ENCODE data around the gene AP1S2. TPM values are rescaled to one million over a fixed set of nuclear protein-coding genes. Genes with fewer than 3 reads are reported as not detected.
A peak's percentile ranks its signal among the peaks of the same experiment; 100 is the strongest.

Gene AP1S2
- total RNA-seq, 1 experiment from 2014 or later: 367 TPM

GRCh38 chrX:15856636-15857035 lies 2.0 kb upstream of the AP1S2 start:
- no peak overlapping the region for H3K27ac ChIP-seq (ENCODE audit: insufficient read length, low read depth, low read length)

More at GRCh38 chrX:15856636-15857035, 2.0 kb upstream of the AP1S2 start:
- H3K36me3 Mint-ChIP-seq (ENCODE audit: insufficient read depth in 1 of 3, low read depth in 3 of 3): peaks cover 18 to 29% (median 23%) of the 10 kb centered on the region in 3 experiments
- H4K5ac ChIP-seq (ENCODE audit: insufficient read length, low read depth, low read length): no peak overlapping the region
- H4K91ac ChIP-seq (ENCODE audit: insufficient read length, low read depth, low read length): no peak overlapping the region
- no peak overlapping the region for H2AFZ ChIP-seq (ENCODE audit: low read length)
- no peaks in the 10 kb centered on the region; the same call in 1 of the 2 replicates for H3K4me1 ChIP-seq (ENCODE audit: insufficient read depth, low read length)
- peaks cover 19% of the 10 kb centered on the region for H3K23me2 ChIP-seq (ENCODE audit: insufficient read length, low read depth, low read length, poor library complexity, severe bottlenecking)
- WGBS (ENCODE audit: extremely low coverage, insufficient read length, low lambda C conversion rate): no CpG with 5 or more reads among the region's 1 CpG
- H4K20me1 ChIP-seq (ENCODE audit: control insufficient read depth, insufficient read depth, insufficient read length): no peaks in the 10 kb centered on the region
- no peak overlapping the region for H2BK5ac ChIP-seq (ENCODE audit: insufficient read length, low read length)
- H2BK12ac ChIP-seq (ENCODE audit: insufficient read length, low read depth, low read length): no peak overlapping the region
- no peaks in the 10 kb centered on the region for H3K27me3 ChIP-seq (ENCODE audit: insufficient read depth, low read length)
- no peak overlapping the region for H2BK15ac ChIP-seq (ENCODE audit: low read depth, low read length)
- no peak overlapping the region for H3T11ph ChIP-seq (ENCODE audit: low read length)
- no peak for DNase-seq
- no peaks in the 10 kb centered on the region for H3K27me3 Mint-ChIP-seq (ENCODE audit: low read depth)
- H3K9me3 Mint-ChIP-seq: peaks cover 3 to 5% of the 10 kb centered on the region in 2 experiments; a peak in 3 of 5 replicates
- peak overlapping the region; percentile 30 to 81 (median 69); a peak in 6 of 7 replicates for H3K27ac Mint-ChIP-seq
- peak overlapping the region; percentile 93 for H3K4me3 Mint-ChIP-seq
- no peak overlapping the region for H3K56ac ChIP-seq (ENCODE audit: insufficient read length, low read depth, low read length)
- H3K18ac ChIP-seq (ENCODE audit: insufficient read length, low read depth, low read length): no peak overlapping the region
- no peak overlapping the region for H3K23ac ChIP-seq (ENCODE audit: insufficient read length, low read depth, low read length)
- H3K9ac ChIP-seq (ENCODE audit: extremely low read depth, insufficient read length, low read length): no peak overlapping the region
- peaks cover 20% of the 10 kb centered on the region for H3K79me2 ChIP-seq (ENCODE audit: insufficient read depth, low read length)
- no peaks in the 10 kb centered on the region for H3K79me1 ChIP-seq (ENCODE audit: insufficient read depth, low read depth, low read length, poor library complexity, severe bottlenecking)
- H2BK20ac ChIP-seq (ENCODE audit: low read depth, low read length, poor library complexity, severe bottlenecking): no peak overlapping the region
- H3K9me3 ChIP-seq (ENCODE audit: control insufficient read depth, low read depth, low read length): no peaks in the 10 kb centered on the region
- H3K4me1 Mint-ChIP-seq: peaks cover 35% of the 10 kb centered on the region in 2 experiments
- no peak overlapping the region for H3K14ac ChIP-seq (ENCODE audit: insufficient read depth, low read length)
- H2AK5ac ChIP-seq (ENCODE audit: insufficient read length, low read length): no peak overlapping the region
- no peak overlapping the region for H2BK120ac ChIP-seq (ENCODE audit: low read depth, low read length, poor library complexity, severe bottlenecking)
- no peak overlapping the region for H3K4ac ChIP-seq (ENCODE audit: low read depth, low read length)
- H4K8ac ChIP-seq (replicated peaks; ENCODE audit: insufficient read length, low read depth, low read length): no peak overlapping the region
- TF ChIP-seq CTCF (conservative IDR thresholded peaks at IDR 0.05): no peak
- H3K4me2 ChIP-seq (ENCODE audit: insufficient read depth, insufficient read length, low read length): peak overlapping the region; percentile 6
